ENCODE data around the gene EYA3.

Gene EYA3

GRCh38 chr1:28112388-28113241, 24.2 kb upstream of the EYA3 start:
- no peak for DNase-seq

- no peak for DNase-seq
These were observed 22.7 kb upstream of the EYA3 start for GRCh38 chr1:28111157-28111556.

- no peak for DNase-seq
These were observed 22.1 kb upstream of the EYA3 start for GRCh38 chr1:28110555-28110954.

GRCh38 chr1:28109639-28110038, 21.2 kb upstream of the EYA3 start:
- no peak for DNase-seq

GRCh38 chr1:28108001-28108400, 19.6 kb upstream of the EYA3 start:
- no peak for DNase-seq

- no peak for DNase-seq
These were observed 16.6 kb upstream of the EYA3 start for GRCh38 chr1:28104866-28105467.

- DNase-seq: no peak
These were observed 13.8 kb upstream of the EYA3 start for GRCh38 chr1:28102189-28102588.

- no peak for DNase-seq
These were observed 10.8 kb upstream of the EYA3 start for GRCh38 chr1:28099050-28099769.

- no peak for DNase-seq
These were observed 8.7 kb upstream of the EYA3 start for GRCh38 chr1:28097100-28097472.

- DNase-seq: no peak
These were observed 8.0 kb upstream of the EYA3 start for GRCh38 chr1:28096210-28097099.

GRCh38 chr1:28091043-28091781, 2.8 kb upstream of the EYA3 start:
- no peak for DNase-seq

- DNase-seq: no peak
These were observed 719 bp downstream of the EYA3 start for GRCh38 chr1:28087614-28088167.

GRCh38 chr1:28086651-28087050, 1.8 kb downstream of the EYA3 start:
- DNase-seq: no peak

- DNase-seq: no peak
These were observed 3.3 kb downstream of the EYA3 start for GRCh38 chr1:28085129-28085528.

- DNase-seq: no peak
These were observed 4.5 kb downstream of the EYA3 start for GRCh38 chr1:28083876-28084275.

GRCh38 chr1:28078680-28079626, 9.5 kb downstream of the EYA3 start:
- no peak for DNase-seq

- DNase-seq: no peak
These were observed 10.1 kb downstream of the EYA3 start for GRCh38 chr1:28078262-28078661.

- no peak for DNase-seq
These were observed 13.4 kb downstream of the EYA3 start for GRCh38 chr1:28074892-28075511.

GRCh38 chr1:28073867-28074266, 14.5 kb downstream of the EYA3 start:
- DNase-seq: no peak

GRCh38 chr1:28071813-28072212, 16.6 kb downstream of the EYA3 start:
- no peak for DNase-seq
